DOHH2 (cell line): ENCODE data around the gene RNU7-1.

Experiments
- CTCF ChIP-seq: fragments of 200-600 bp; sonication (generic); IDR thresholded peaks from one replicate; pipeline ENCODE4 v1.5.1; 2014; ENCODE audit warnings: antibody characterized with exemption, mild to moderate bottlenecking, low read depth, low read length; ENCODE audit not compliant: poor library complexity, severe bottlenecking
- EZH2phosphoT487 ChIP-seq: fragments of 200-600 bp; sonication (generic); IDR thresholded peaks from 2 replicates; pipeline ENCODE4 v1.6.1; 2017; ENCODE audit warnings: borderline replicate concordance, mild to moderate bottlenecking, antibody characterized with exemption, low read length, moderate library complexity, mixed read lengths

DNA sequence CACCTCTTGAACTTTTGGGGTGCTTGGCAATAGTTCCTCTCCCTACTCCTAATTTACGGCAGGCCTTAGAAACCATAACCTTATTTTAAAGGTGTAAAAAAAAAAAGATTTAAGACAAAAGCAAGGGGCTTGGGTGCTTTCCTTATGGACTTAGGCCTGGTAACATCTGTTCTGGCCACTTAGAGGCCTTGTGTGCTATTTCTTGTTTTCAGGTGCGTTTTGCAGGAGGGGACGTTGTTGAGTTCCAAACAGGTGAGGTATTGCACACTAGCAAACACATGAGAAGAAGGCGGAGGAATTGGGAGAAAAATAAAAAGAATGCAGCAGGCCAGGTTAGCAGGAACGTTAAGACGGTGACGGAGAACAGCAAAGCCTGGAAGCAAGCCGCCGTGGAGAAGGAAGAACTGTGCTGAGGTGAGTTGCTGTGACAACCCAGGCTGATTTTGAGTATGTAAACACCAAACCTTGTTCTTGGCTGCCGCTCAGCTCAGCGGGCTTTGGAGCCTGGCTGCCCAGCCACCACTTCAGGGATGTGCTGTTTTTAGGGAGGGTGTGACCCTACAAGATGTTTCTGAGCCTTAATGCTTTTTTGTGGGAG lies 44.4 kb downstream of the RNU7-1 start:
- TF ChIP-seq CTCF: no peak
- no peak for TF ChIP-seq EZH2phosphoT487
